NCI-H2107 treated with DMSO at 0.1 percent for 48 hours (cell line): ENCODE data around the gene CCDC197.

Experiments used
- DNase-seq: peaks from one replicate; lab custom pipeline; 2025; ENCODE audit not compliant: unreplicated experiment; lab: John Stamatoyannopoulos, UW

CCDC197 gene

GRCh38 chr14:94022532-94023411 lies 25.7 kb downstream of the CCDC197 start:
- DNase-seq, result no peak

- DNase-seq, result no peak
Observed at GRCh38 chr14:94024549-94024948, 27.4 kb downstream of the CCDC197 start.

GRCh38 chr14:94025720-94026119 lies 28.6 kb downstream of the CCDC197 start:
- DNase-seq, result no peak

- peak; percentile 93 for DNase-seq
Observed at GRCh38 chr14:94026173-94026888, 29.2 kb downstream of the CCDC197 start, which contains the start of gene OTUB2. OTUB2 (plus strand) TSS chr14:94026340; CDS start chr14:94026538, 198 bp downstream.

- DNase-seq, result no peak
Observed at GRCh38 chr14:94026889-94027469, 29.9 kb downstream of the CCDC197 start.

GRCh38 chr14:94027566-94028449 lies 30.7 kb downstream of the CCDC197 start:
- DNase-seq, result no peak

- DNase-seq, result no peak
Observed at GRCh38 chr14:94028450-94028826, 31.3 kb downstream of the CCDC197 start.

- DNase-seq, result no peak
Observed at GRCh38 chr14:94029265-94029664, 32.2 kb downstream of the CCDC197 start.

GRCh38 chr14:94029671-94030203 lies 32.6 kb downstream of the CCDC197 start:
- no peak for DNase-seq

- no peak for DNase-seq
Observed at GRCh38 chr14:94030571-94030970, 33.5 kb downstream of the CCDC197 start.

- DNase-seq, result no peak
Observed at GRCh38 chr14:94031161-94031882, 34.2 kb downstream of the CCDC197 start.

- DNase-seq, result no peak
Observed at GRCh38 chr14:94031883-94032279, 34.8 kb downstream of the CCDC197 start.

- no peak for DNase-seq
Observed at GRCh38 chr14:94034886-94035285, 37.8 kb downstream of the CCDC197 start.

- DNase-seq, result peak; percentile 63
Observed at GRCh38 chr14:94036313-94037167, 39.4 kb downstream of the CCDC197 start.

- DNase-seq, result no peak
Observed at GRCh38 chr14:94037954-94038353, 40.9 kb downstream of the CCDC197 start.

GRCh38 chr14:94038510-94038909 lies 41.4 kb downstream of the CCDC197 start:
- DNase-seq, result no peak

- no peak for DNase-seq
Observed at GRCh38 chr14:94038921-94039629, 42.0 kb downstream of the CCDC197 start.

GRCh38 chr14:94040247-94040646 lies 43.1 kb downstream of the CCDC197 start:
- DNase-seq, result no peak
